GM12878 (cell line): ENCODE results near the gene NUB1. TPM values are rescaled to one million over a fixed set of nuclear protein-coding genes. Genes with fewer than 3 reads are reported as not detected.

ENCODE experiments used
- ATAC-seq: fragments of 200-7000 bp; cut with Tn5 transposase; 3 replicates; pipeline ENCODE4 v1.9.1; 2020; ENCODE audit warnings: mild to moderate bottlenecking, moderate library complexity
- BruUV-seq: library from RNA; stranded (reverse); fragments of 400-500 nt; replicated peaks from 2 replicates; lab custom pipeline; 2021; lab: Mats Ljungman, UMichigan
- CTCF ChIA-PET: fragments of 300-600 bp; sonication (Branson Sonifier 250); formaldehyde crosslinking; extraction: SDS; loops from one replicate; lab custom pipeline; 2021; ENCODE audit warnings: inconsistent platforms; lab: Yijun Ruan, JAX
- POLR2A ChIA-PET: fragments of 350-600 bp; formaldehyde crosslinking; extraction: SDS; loops from one replicate; lab custom pipeline; 2021; ENCODE audit warnings: inconsistent platforms; lab: Charles Lee
- RAD21 ChIA-PET: fragments of 300-600 bp; sonication (Branson Sonifier 250); formaldehyde crosslinking; loops from one replicate; lab custom pipeline; 2023; ENCODE audit warnings: antibody characterized with exemption; ENCODE audit not compliant: unreplicated experiment; lab: Charles Lee
- SMC1A ChIA-PET: fragments of 300-600 bp; sonication (Branson Sonifier 250); formaldehyde crosslinking; loops from one replicate; lab custom pipeline; 2023; ENCODE audit not compliant: unreplicated experiment, uncharacterized antibody; lab: Charles Lee
- DNase-seq: peaks from one replicate; pipeline ENCODE4 v3.0.0-alpha.2; 2011; ENCODE audit warnings: low read depth, low spot score
- FAIRE-seq: peaks from 3 replicates; lab custom pipeline; 2011; peaks lifted over from hg19 to GRCh38; lab: Jason Lieb, UNC
- H2AFZ ChIP-seq: 2 replicates; pipeline ENCODE4 v1.6.0; 2011; ENCODE audit warnings: low read depth, low read length, control low read depth; ENCODE audit not compliant: control insufficient read depth
- H3K27ac ChIP-seq: 2 replicates; pipeline ENCODE4 v1.5.1; 2011; ENCODE audit warnings: control low read depth; ENCODE audit not compliant: control insufficient read depth, insufficient read depth
- H3K27me3 ChIP-seq, 2 experiments: replicated peaks in 1 of 2; 2 replicates each; pipeline versions ENCODE4 v1.6.0 to v1.6.1; 2011; ENCODE audit warnings: low read length in 1 of 2; ENCODE audit not compliant: control insufficient read depth in 2 of 2, insufficient read depth in 2 of 2
- H3K36me3 ChIP-seq, 2 experiments: 2 replicates each; pipeline ENCODE4 v1.5.1; 2011; ENCODE audit warnings: low read length in 1 of 2; ENCODE audit not compliant: control insufficient read depth in 2 of 2, insufficient read depth in 2 of 2
- H3K4me1 ChIP-seq: 2 replicates; pipeline ENCODE4 v1.6.1; 2011; ENCODE audit warnings: mild to moderate bottlenecking, low read length, moderate library complexity, mixed read lengths; ENCODE audit not compliant: control insufficient read depth, insufficient read depth
- H3K4me2 ChIP-seq: 2 replicates; pipeline ENCODE4 v1.6.0; 2011; ENCODE audit warnings: control low read depth; ENCODE audit not compliant: control insufficient read depth, insufficient read depth
- H3K4me3 ChIP-seq: fragments of 200-600 bp; sonication (generic); 2 replicates; pipeline ENCODE4 v1.5.1; 2016
- H3K79me2 ChIP-seq: 2 replicates; pipeline ENCODE4 v1.6.0; 2011; ENCODE audit warnings: low read length; ENCODE audit not compliant: control insufficient read depth, insufficient read depth
- H3K9ac ChIP-seq: 2 replicates; pipeline ENCODE4 v1.8.0; 2011; ENCODE audit warnings: low read length, control low read depth, mixed read lengths; ENCODE audit not compliant: control insufficient read depth, insufficient read depth
- H3K9me3 ChIP-seq: replicated peaks from 3 replicates; pipeline ENCODE4 v1.5.1; 2011; ENCODE audit warnings: mild to moderate bottlenecking, low read length; ENCODE audit not compliant: control insufficient read depth, insufficient read depth
- H4K20me1 ChIP-seq: 2 replicates; pipeline ENCODE4 v1.6.0; 2011; ENCODE audit not compliant: control insufficient read depth, insufficient read depth
- BHLHE40 ChIP-seq, 2 experiments: fragments of 450-650 bp in 1 of 2; IDR thresholded peaks; 2 replicates each; pipeline ENCODE4 v1.6.1; 2011 to 2017; ENCODE audit warnings: low read depth in 2 of 2, borderline replicate concordance in 1 of 2, improper control_type of control experiment in 1 of 2, low read length in 1 of 2, mild to moderate bottlenecking in 1 of 2
- CTCF ChIP-seq, 3 experiments: IDR thresholded peaks in 2 of 3; conservative IDR thresholded peaks in 1 of 3; 2 replicates each; pipeline ENCODE4 v1.5.1; 2011; ENCODE audit warnings: low read depth in 3 of 3, low read length in 3 of 3, mild to moderate bottlenecking in 3 of 3, control low read depth in 2 of 3, moderate library complexity in 2 of 3, inconsistent platforms in 1 of 3, mixed read lengths in 1 of 3; ENCODE audit not compliant: control insufficient read depth in 2 of 3, insufficient read depth in 1 of 3; ENCODE audit errors: extremely low read depth in 1 of 3
- DPF2 ChIP-seq: fragments of 450-650 bp; IDR thresholded peaks from 2 replicates; pipeline ENCODE4 v1.6.1; 2017; ENCODE audit warnings: mild to moderate bottlenecking
- KDM1A ChIP-seq: fragments of 200-600 bp; sonication (generic); IDR thresholded peaks from 2 replicates; pipeline ENCODE4 v1.6.1; 2016; ENCODE audit warnings: borderline replicate concordance
- RELB ChIP-seq: fragments of 450-650 bp; IDR thresholded peaks from 2 replicates; pipeline ENCODE4 v1.6.1; 2017; ENCODE audit warnings: low read depth, mild to moderate bottlenecking, moderate library complexity
- TAF1 ChIP-seq: IDR thresholded peaks from 2 replicates; pipeline ENCODE4 v1.6.1; 2011; ENCODE audit warnings: mild to moderate bottlenecking, low read depth, low read length, borderline replicate concordance
- WGBS: methylation state at CpG from one replicate; pipeline ENCODE4 v1.1.6; 2016; ENCODE audit warnings: low lambda C conversion rate; ENCODE audit not compliant: insufficient replicate concordance, insufficient coverage; ENCODE audit errors: missing lambda C conversion rate; 5-methylcytosine and 5-hydroxymethylcytosine counted together
- in situ Hi-C: fragments of 300-500 bp; cut with MboI; formaldehyde crosslinking; loops from 9 replicates; pipeline ENCODE4 v1.14.3; 2018; ENCODE audit warnings: mixed read lengths
- intact Hi-C: fragments of 100-400 bp; cut with micrococcal nuclease; formaldehyde crosslinking; loops from one replicate; pipeline ENCODE4 v1.14.2; 2022; ENCODE audit not compliant: unreplicated experiment
- polyA plus RNA-seq, 11 experiments: library from polyadenylated mRNA; depleted of rRNA in 4 of 11; unstranded in 6 of 11; stranded (reverse) in 5 of 11; fragments of >200 nt; fragmentation: Nextera tagmentation in 4 of 11; fragmentation: Illumina TruSeq in 1 of 11; extraction: Ambion mirVana in 4 of 11; extraction: Trizol in 1 of 11; gene quantifications; 1 replicate in 1 of 11; 2 replicates in 10 of 11; pipeline versions ENCODE4 v1.2.1 to v1.2.3, GENCODE V29; 2011 to 2016; ENCODE audit warnings: inconsistent platforms in 2 of 11, missing spikeins in 2 of 11, low read depth in 1 of 11
- total RNA-seq, 4 experiments: library from RNA; depleted of rRNA in 3 of 4; stranded (reverse); fragments of >200 nt in 3 of 4; fragmentation: Illumina TruSeq in 1 of 4; extraction: Trizol in 1 of 4; gene quantifications; 2 replicates each; pipeline versions ENCODE4 v1.2.1 to v1.2.3, GENCODE V29; 2013 to 2021
- TF ChIP-seq, protein P1 (sequence below): IDR thresholded peaks from 2 replicates; pipeline ENCODE4 v1.6.1; 2012; ENCODE audit warnings: improper control_type of control experiment, low read depth, low read length; ENCODE audit not compliant: insufficient replicate concordance
- TF ChIP-seq, protein P2 (sequence below): fragments of 450-650 bp; IDR thresholded peaks from 2 replicates; pipeline ENCODE4 v1.6.1; 2017; ENCODE audit warnings: mild to moderate bottlenecking, moderate library complexity

NUB1 gene
- total and polyA plus RNA-seq, 10 of the 15 experiments (the other 5 are each of a cell fraction or from before 2014, with no cell fraction given): 24.1 to 102 (median 49.0) TPM

DNA sequence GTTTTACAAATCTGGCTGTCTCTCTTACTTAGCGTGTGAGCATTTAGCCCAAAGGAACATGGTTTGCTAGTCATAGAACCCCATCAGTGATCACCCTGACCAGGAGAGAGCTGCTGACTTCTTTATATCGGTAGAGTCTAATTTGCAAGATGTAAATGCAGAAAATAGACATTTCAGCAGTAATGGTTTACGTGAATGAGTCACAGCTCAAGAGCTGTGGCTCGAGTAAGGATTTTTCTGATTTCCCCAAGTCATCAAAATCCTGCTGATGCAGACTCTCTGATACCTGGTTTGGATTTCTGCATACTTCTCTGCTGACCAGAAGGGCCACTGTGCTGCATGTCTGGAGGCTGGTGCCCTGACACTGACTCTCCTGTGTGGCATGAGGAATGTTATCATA is 25.7 kb downstream of the NUB1 start:
- Histone ChIP-seq H3K4me2 (no peak overlapping the region), H3K4me3 (no peak overlapping the region), H3K9me3 (no peaks in the 10 kb centered on the region; the same call in 1 of the 3 replicates), H3K9ac (no peak overlapping the region), H3K79me2 (no peaks in the 10 kb centered on the region), H3K4me1 (no peaks in the 10 kb centered on the region), H2AFZ (no peak overlapping the region), H4K20me1 (no peaks in the 10 kb centered on the region), H3K27me3 (no peaks in the 10 kb centered on the region), H3K27ac (no peak overlapping the region), H3K36me3 (peaks cover 0 to 17% of the 10 kb centered on the region in 2 experiments; a peak in 2 of 4 replicates)
- RAD21 ChIA-PET: interaction anchor here (1.1 to 1.6 kb wide), 3 partner anchors 15 to 391 kb away, joined by 3 to 7 read pairs (median 3); no protein-coding TSS in a partner anchor
- 65% methylated on average over 4 of the region's 4 CpGs for WGBS
- POLR2A ChIA-PET: no interaction called here
- in situ Hi-C loops: loop anchor here (5.0 to 10.0 kb wide), 2 partner anchors 78 to 385 kb away; partner anchors contain the start of gene CRYGN
- ATAC-seq (no peak), DNase-seq (no peak), FAIRE-seq (no peak)
- no TSS peak for BruUV-seq
- SMC1A ChIA-PET: interaction anchor here (0.8 to 1.8 kb wide), 3 partner anchors 82 to 266 kb away, joined by 3 to 8 read pairs (median 6); no protein-coding TSS in a partner anchor
- intact Hi-C loops: loop anchor here (5.0 kb wide), 1 partner anchor 265 kb away; no protein-coding TSS in a partner anchor
- CTCF ChIA-PET: interaction anchor here (0.9 to 2.9 kb wide), 8 partner anchors 10 to 390 kb away, joined by 3 to 25 read pairs (median 7); no protein-coding TSS in a partner anchor
- TF ChIP-seq DPF2 (no peak), BHLHE40 (IDR thresholded peaks at IDR 0.05; ENCODE audit: borderline replicate concordance in 1 of 2, low read depth in 2 of 2, low read length in 1 of 2) (no peak), RELB (no peak), KDM1A (no peak), TAF1 (no peak), CTCF (IDR thresholded peaks at IDR 0.05 in 2 of 3, conservative IDR thresholded peaks at IDR 0.05 in 1 of 3; ENCODE audit: control insufficient read depth in 2 of 3, extremely low read depth in 1 of 3, insufficient read depth in 1 of 3, low read depth in 3 of 3, low read length in 3 of 3) (no peak)
- TF ChIP-seq, protein P1, sequence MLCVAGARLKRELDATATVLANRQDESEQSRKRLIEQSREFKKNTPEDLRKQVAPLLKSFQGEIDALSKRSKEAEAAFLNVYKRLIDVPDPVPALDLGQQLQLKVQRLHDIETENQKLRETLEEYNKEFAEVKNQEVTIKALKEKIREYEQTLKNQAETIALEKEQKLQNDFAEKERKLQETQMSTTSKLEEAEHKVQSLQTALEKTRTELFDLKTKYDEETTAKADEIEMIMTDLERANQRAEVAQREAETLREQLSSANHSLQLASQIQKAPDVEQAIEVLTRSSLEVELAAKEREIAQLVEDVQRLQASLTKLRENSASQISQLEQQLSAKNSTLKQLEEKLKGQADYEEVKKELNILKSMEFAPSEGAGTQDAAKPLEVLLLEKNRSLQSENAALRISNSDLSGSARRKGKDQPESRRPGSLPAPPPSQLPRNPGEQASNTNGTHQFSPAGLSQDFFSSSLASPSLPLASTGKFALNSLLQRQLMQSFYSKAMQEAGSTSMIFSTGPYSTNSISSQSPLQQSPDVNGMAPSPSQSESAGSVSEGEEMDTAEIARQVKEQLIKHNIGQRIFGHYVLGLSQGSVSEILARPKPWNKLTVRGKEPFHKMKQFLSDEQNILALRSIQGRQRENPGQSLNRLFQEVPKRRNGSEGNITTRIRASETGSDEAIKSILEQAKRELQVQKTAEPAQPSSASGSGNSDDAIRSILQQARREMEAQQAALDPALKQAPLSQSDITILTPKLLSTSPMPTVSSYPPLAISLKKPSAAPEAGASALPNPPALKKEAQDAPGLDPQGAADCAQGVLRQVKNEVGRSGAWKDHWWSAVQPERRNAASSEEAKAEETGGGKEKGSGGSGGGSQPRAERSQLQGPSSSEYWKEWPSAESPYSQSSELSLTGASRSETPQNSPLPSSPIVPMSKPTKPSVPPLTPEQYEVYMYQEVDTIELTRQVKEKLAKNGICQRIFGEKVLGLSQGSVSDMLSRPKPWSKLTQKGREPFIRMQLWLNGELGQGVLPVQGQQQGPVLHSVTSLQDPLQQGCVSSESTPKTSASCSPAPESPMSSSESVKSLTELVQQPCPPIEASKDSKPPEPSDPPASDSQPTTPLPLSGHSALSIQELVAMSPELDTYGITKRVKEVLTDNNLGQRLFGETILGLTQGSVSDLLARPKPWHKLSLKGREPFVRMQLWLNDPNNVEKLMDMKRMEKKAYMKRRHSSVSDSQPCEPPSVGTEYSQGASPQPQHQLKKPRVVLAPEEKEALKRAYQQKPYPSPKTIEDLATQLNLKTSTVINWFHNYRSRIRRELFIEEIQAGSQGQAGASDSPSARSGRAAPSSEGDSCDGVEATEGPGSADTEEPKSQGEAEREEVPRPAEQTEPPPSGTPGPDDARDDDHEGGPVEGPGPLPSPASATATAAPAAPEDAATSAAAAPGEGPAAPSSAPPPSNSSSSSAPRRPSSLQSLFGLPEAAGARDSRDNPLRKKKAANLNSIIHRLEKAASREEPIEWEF: no peak
- TF ChIP-seq, protein P2, sequence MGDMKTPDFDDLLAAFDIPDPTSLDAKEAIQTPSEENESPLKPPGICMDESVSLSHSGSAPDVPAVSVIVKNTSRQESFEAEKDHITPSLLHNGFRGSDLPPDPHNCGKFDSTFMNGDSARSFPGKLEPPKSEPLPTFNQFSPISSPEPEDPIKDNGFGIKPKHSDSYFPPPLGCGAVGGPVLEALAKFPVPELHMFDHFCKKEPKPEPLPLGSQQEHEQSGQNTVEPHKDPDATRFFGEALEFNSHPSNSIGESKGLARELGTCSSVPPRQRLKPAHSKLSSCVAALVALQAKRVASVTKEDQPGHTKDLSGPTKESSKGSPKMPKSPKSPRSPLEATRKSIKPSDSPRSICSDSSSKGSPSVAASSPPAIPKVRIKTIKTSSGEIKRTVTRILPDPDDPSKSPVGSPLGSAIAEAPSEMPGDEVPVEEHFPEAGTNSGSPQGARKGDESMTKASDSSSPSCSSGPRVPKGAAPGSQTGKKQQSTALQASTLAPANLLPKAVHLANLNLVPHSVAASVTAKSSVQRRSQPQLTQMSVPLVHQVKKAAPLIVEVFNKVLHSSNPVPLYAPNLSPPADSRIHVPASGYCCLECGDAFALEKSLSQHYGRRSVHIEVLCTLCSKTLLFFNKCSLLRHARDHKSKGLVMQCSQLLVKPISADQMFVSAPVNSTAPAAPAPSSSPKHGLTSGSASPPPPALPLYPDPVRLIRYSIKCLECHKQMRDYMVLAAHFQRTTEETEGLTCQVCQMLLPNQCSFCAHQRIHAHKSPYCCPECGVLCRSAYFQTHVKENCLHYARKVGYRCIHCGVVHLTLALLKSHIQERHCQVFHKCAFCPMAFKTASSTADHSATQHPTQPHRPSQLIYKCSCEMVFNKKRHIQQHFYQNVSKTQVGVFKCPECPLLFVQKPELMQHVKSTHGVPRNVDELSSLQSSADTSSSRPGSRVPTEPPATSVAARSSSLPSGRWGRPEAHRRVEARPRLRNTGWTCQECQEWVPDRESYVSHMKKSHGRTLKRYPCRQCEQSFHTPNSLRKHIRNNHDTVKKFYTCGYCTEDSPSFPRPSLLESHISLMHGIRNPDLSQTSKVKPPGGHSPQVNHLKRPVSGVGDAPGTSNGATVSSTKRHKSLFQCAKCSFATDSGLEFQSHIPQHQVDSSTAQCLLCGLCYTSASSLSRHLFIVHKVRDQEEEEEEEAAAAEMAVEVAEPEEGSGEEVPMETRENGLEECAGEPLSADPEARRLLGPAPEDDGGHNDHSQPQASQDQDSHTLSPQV: no peak
